HCT116 (cell line): ENCODE results near the gene HEPACAM. TPM values are rescaled to one million over a fixed set of nuclear protein-coding genes. Genes with fewer than 3 reads are reported as not detected.

Experiments used
- ATAC-seq: fragments of 200-7000 bp; cut with Tn5 transposase; 2 replicates; pipeline ENCODE4 v1.9.1; 2020; ENCODE audit warnings: mild to moderate bottlenecking, moderate library complexity
- BruUV-seq: library from RNA; stranded (reverse); fragments of 400-500 nt; replicated peaks from 2 replicates; lab custom pipeline; 2021; lab: Mats Ljungman, UMichigan
- CTCF ChIA-PET: fragments of 300-600 bp; sonication (Branson Sonifier 250); formaldehyde crosslinking; loops from one replicate; lab custom pipeline; 2021; ENCODE audit warnings: antibody characterized with exemption; lab: Charles Lee
- POLR2A ChIA-PET: fragments of 300-600, 350-600 bp; sonication (Branson Sonifier 250); formaldehyde crosslinking; loops from one replicate; lab custom pipeline; 2021; ENCODE audit warnings: antibody characterized with exemption; lab: Charles Lee
- RAD21 ChIA-PET, 2 experiments: fragments of 300-600 bp; sonication (Branson Sonifier 250); formaldehyde crosslinking; loops; one replicate each; lab custom pipeline; 2023; ENCODE audit warnings: low total read pairs in 2 of 2; ENCODE audit not compliant: uncharacterized antibody in 2 of 2, unreplicated experiment in 2 of 2, low non-redundant PET in 1 of 2; lab: Charles Lee
- DNase-seq: peaks from one replicate; pipeline ENCODE4 v3.0.0-alpha.2; 2010; ENCODE audit warnings: low read depth, low spot score
- H2AFZ ChIP-seq: fragments of 200-600 bp; shearing (Covaris generic), sonication (generic); 2 replicates; pipeline ENCODE4 v1.6.1; 2017; ENCODE audit warnings: low read depth, mixed run types, mixed read lengths, antibody characterized with exemption, low read length; ENCODE audit not compliant: poor library complexity, severe bottlenecking
- H3K27ac ChIP-seq: 2 replicates; pipeline ENCODE4 v1.5.1; 2012; ENCODE audit warnings: low read depth, low read length
- H3K27me3 ChIP-seq: fragments of 200-600 bp; sonication (generic); 2 replicates; pipeline ENCODE4 v1.6.1; 2016; ENCODE audit warnings: mixed run types, low read length, mixed read lengths; ENCODE audit not compliant: insufficient read depth
- H3K36me3 ChIP-seq, 2 experiments: fragments of 200-500 bp in 1 of 2; fragments of 200-600 bp in 1 of 2; sonication (Bioruptor generic) in 1 of 2; sonication (generic) in 1 of 2; 2 replicates each; pipeline versions ENCODE4 v1.5.1 to v1.6.1; 2014 to 2016; ENCODE audit warnings: low read length in 2 of 2, inconsistent platforms in 1 of 2, mixed read lengths in 1 of 2, mixed run types in 1 of 2; ENCODE audit not compliant: insufficient read depth in 2 of 2, control insufficient read depth in 1 of 2
- H3K4me1 ChIP-seq, 2 experiments: fragments of 200-600 bp in 1 of 2; sonication (generic) in 1 of 2; 2 replicates each; pipeline versions ENCODE4 v1.5.1 to v1.6.1; 2012 to 2017; ENCODE audit warnings: low read length in 2 of 2, inconsistent platforms in 1 of 2, mild to moderate bottlenecking in 1 of 2, mixed read lengths in 1 of 2, mixed run types in 1 of 2, moderate library complexity in 1 of 2; ENCODE audit not compliant: insufficient read depth in 2 of 2, control insufficient read depth in 1 of 2
- H3K4me2 ChIP-seq: fragments of 200-600 bp; sonication (generic); 2 replicates; pipeline ENCODE4 v1.6.1; 2017; ENCODE audit warnings: mixed run types, low read length, mixed read lengths
- H3K4me3 ChIP-seq, 2 experiments: fragments of 200-600 bp in 1 of 2; sonication (generic) in 1 of 2; replicated peaks in 1 of 2; 2 replicates each; pipeline ENCODE4 v1.5.1; 2011 to 2016; ENCODE audit warnings: low read length in 2 of 2, control low read depth in 1 of 2, low read depth in 1 of 2, mild to moderate bottlenecking in 1 of 2, mixed read lengths in 1 of 2, mixed run types in 1 of 2
- H3K79me2 ChIP-seq: fragments of 200-600 bp; sonication (generic); 2 replicates; pipeline ENCODE4 v1.6.1; 2017; ENCODE audit warnings: mild to moderate bottlenecking, mixed run types, low read length, moderate library complexity, mixed read lengths; ENCODE audit not compliant: insufficient read depth
- H3K9ac ChIP-seq: fragments of 200-600 bp; sonication (generic); 2 replicates; pipeline ENCODE4 v1.6.1; 2016; ENCODE audit warnings: low read length, mixed read lengths
- H3K9me2 ChIP-seq: fragments of 200-600 bp; sonication (generic), shearing (Covaris generic); 2 replicates; pipeline ENCODE4 v1.6.1; 2017; ENCODE audit warnings: mixed run types, mild to moderate bottlenecking, moderate library complexity; ENCODE audit not compliant: insufficient read depth
- H3K9me3 ChIP-seq, 2 experiments: fragments of 200-500 bp in 1 of 2; fragments of 200-600 bp in 1 of 2; sonication (Bioruptor generic) in 1 of 2; sonication (generic) in 1 of 2; 2 replicates each; pipeline ENCODE4 v1.6.1; 2014 to 2017; ENCODE audit warnings: low read length in 2 of 2, mixed read lengths in 2 of 2, inconsistent platforms in 1 of 2, low read depth in 1 of 2, mild to moderate bottlenecking in 1 of 2, mixed run types in 1 of 2, moderate library complexity in 1 of 2; ENCODE audit not compliant: control insufficient read depth in 1 of 2, insufficient read depth in 1 of 2
- H4K20me1 ChIP-seq: fragments of 200-600 bp; sonication (generic), shearing (Covaris generic); 2 replicates; pipeline ENCODE4 v1.6.1; 2017; ENCODE audit warnings: mixed run types, mild to moderate bottlenecking, moderate library complexity; ENCODE audit not compliant: insufficient read depth
- CBX3 ChIP-seq: IDR thresholded peaks from 2 replicates; pipeline ENCODE4 v1.6.1; 2012; ENCODE audit warnings: low read depth
- CEBPB ChIP-seq: IDR thresholded peaks from 2 replicates; pipeline ENCODE4 v1.6.1; 2012; ENCODE audit warnings: low read depth
- CTCF ChIP-seq, 3 experiments: fragments of 200-600 bp in 1 of 3; sonication (generic) in 1 of 3; IDR thresholded peaks in 2 of 3; conservative IDR thresholded peaks in 1 of 3; 2 replicates each; pipeline ENCODE4 v1.5.1; 2012 to 2017; ENCODE audit warnings: low read depth in 2 of 3, low read length in 2 of 3, antibody characterized with exemption in 1 of 3, borderline replicate concordance in 1 of 3, control low read depth in 1 of 3, mild to moderate bottlenecking in 1 of 3, mixed read lengths in 1 of 3, mixed run types in 1 of 3, moderate library complexity in 1 of 3; ENCODE audit not compliant: insufficient read depth in 1 of 3
- FOSL1 ChIP-seq: IDR thresholded peaks from 2 replicates; pipeline ENCODE4 v1.6.1; 2012; ENCODE audit warnings: low read depth
- MAX ChIP-seq: IDR thresholded peaks from 2 replicates; pipeline ENCODE4 v1.6.1; 2012
- POLR2A ChIP-seq: IDR thresholded peaks from 2 replicates; pipeline ENCODE4 v1.7.0; 2011; ENCODE audit warnings: borderline replicate concordance; ENCODE audit not compliant: insufficient read depth, insufficient read length; ENCODE audit errors: extremely low read depth
- POLR2AphosphoS5 ChIP-seq: IDR thresholded peaks from 2 replicates; pipeline ENCODE4 v1.6.1; 2011; ENCODE audit warnings: mild to moderate bottlenecking, low read depth, low read length, moderate library complexity
- RAD21 ChIP-seq: IDR thresholded peaks from 2 replicates; pipeline ENCODE4 v1.6.1; 2012; ENCODE audit warnings: low read depth, mild to moderate bottlenecking
- REST ChIP-seq: IDR thresholded peaks from 2 replicates; pipeline ENCODE4 v1.6.1; 2012; ENCODE audit warnings: low read depth
- SIN3A ChIP-seq: IDR thresholded peaks from 2 replicates; pipeline ENCODE4 v1.6.1; 2012; ENCODE audit warnings: low read depth
- SRF ChIP-seq: IDR thresholded peaks from 2 replicates; pipeline ENCODE4 v1.6.1; 2012; ENCODE audit warnings: low read depth
- TCF7L2 ChIP-seq: IDR thresholded peaks from 2 replicates; pipeline ENCODE4 v1.7.0; 2011; ENCODE audit warnings: borderline replicate concordance, inconsistent platforms; ENCODE audit not compliant: insufficient read depth, insufficient read length; ENCODE audit errors: extremely low read depth
- ZBTB33 ChIP-seq: IDR thresholded peaks from 2 replicates; pipeline ENCODE4 v1.6.1; 2011; ENCODE audit warnings: mild to moderate bottlenecking, low read length, moderate library complexity; ENCODE audit not compliant: insufficient replicate concordance; ENCODE audit errors: extremely low read depth
- intact Hi-C: fragments of 100-400 bp; cut with micrococcal nuclease; formaldehyde crosslinking; loops from 2 replicates; pipeline ENCODE4 v1.10.0; 2022
- total RNA-seq: library from RNA; stranded (reverse); gene quantifications from one replicate; pipeline ENCODE4 v1.2.1, GENCODE V29; 2021; ENCODE audit not compliant: unreplicated experiment

The HEPACAM gene
- total RNA-seq, 1 experiment from 2014 or later, result not detected

- Histone ChIP-seq H3K36me3 (no peaks in the 10 kb centered on the region), H3K27me3 (no peaks in the 10 kb centered on the region), H3K4me1 (no peaks in the 10 kb centered on the region), H3K79me2 (no peaks in the 10 kb centered on the region), H4K20me1 (no peaks in the 10 kb centered on the region), H3K27ac (no peak overlapping the region), H3K9me2 (no peaks in the 10 kb centered on the region), H3K4me3 (no peak overlapping the region), H3K9me3 (no peaks in the 10 kb centered on the region), H2AFZ (no peak overlapping the region), H3K9ac (no peak overlapping the region), H3K4me2 (no peak overlapping the region)
- POLR2A ChIA-PET, result no interaction called here
- RAD21 ChIA-PET, result no interaction called here
- no peak for ATAC-seq
- intact Hi-C loops, result no loop called here
- no peak for DNase-seq
- no TSS peak for BruUV-seq
- CTCF ChIA-PET, result no interaction called here
- TF ChIP-seq TCF7L2 (no peak), SRF (no peak), POLR2A (no peak), REST (no peak), RAD21 (no peak), MAX (no peak), POLR2AphosphoS5 (no peak), CBX3 (no peak), ZBTB33 (no peak), FOSL1 (no peak), SIN3A (no peak), CEBPB (no peak), CTCF (IDR thresholded peaks at IDR 0.05 in 2 of 3, conservative IDR thresholded peaks at IDR 0.05 in 1 of 3; ENCODE audit: borderline replicate concordance in 1 of 3, insufficient read depth in 1 of 3, low read depth in 2 of 3, low read length in 2 of 3) (no peak)
Measured at GRCh38 chr11:124923296-124923695, 12.6 kb downstream of the HEPACAM start.
